CD4-positive, alpha-beta T cell (primary cell): ENCODE data around the gene ZNF714. TPM values are rescaled to one million over a fixed set of nuclear protein-coding genes. Genes with fewer than 3 reads are reported as not detected.
A peak's percentile ranks its signal among the peaks of the same experiment; 100 is the strongest.
"Not testable (repeated sequence)": the region's sequence is repeated elsewhere in the genome, so short reads cannot be mapped to it uniquely, and the experiment has no call there.

ENCODE experiments used
- ATAC-seq: fragments of 200-7000 bp; cut with Tn5 transposase; one replicate; pipeline ENCODE4 v1.10.0; 2022; ENCODE audit warnings: mild to moderate bottlenecking; ENCODE audit not compliant: poor library complexity
- CTCF ChIA-PET: fragments of 350-600 bp; sonication (Branson Sonifier 250); formaldehyde crosslinking; loops from one replicate; lab custom pipeline; 2021; ENCODE audit warnings: antibody characterized with exemption, inconsistent platforms; lab: Charles Lee
- POLR2A ChIA-PET: fragments of 350-600 bp; sonication (Branson Sonifier 250); formaldehyde crosslinking; loops from one replicate; lab custom pipeline; 2021; ENCODE audit warnings: antibody characterized with exemption, inconsistent platforms; lab: Charles Lee
- DNase-seq, 14 experiments: peaks; one replicate each; pipeline ENCODE4 v3.0.0-alpha.2; 2013 to 2020; ENCODE audit warnings: mixed read lengths in 2 of 14
- H3K27ac ChIP-seq, 2 donors: one replicate each; pipeline versions ENCODE4 v1.5.1 to v1.7.0; 2013; ENCODE audit warnings: low read length in 2 of 2, low read depth in 1 of 2, mild to moderate bottlenecking in 1 of 2
- H3K27me3 ChIP-seq, 2 experiments: 1 replicate in 1 of 2; 2 replicates in 1 of 2; pipeline versions ENCODE4 v1.6.1 to v1.7.0; 2013; ENCODE audit warnings: low read length in 2 of 2, control low read depth in 1 of 2, mild to moderate bottlenecking in 1 of 2, moderate library complexity in 1 of 2; ENCODE audit not compliant: insufficient read depth in 2 of 2, control insufficient read depth in 1 of 2
- H3K36me3 ChIP-seq: one replicate; pipeline ENCODE4 v1.6.1; 2013; ENCODE audit warnings: low read length, control low read depth; ENCODE audit not compliant: insufficient read depth
- H3K4me1 ChIP-seq: one replicate; pipeline ENCODE4 v1.6.1; 2013; ENCODE audit warnings: low read length, control low read depth; ENCODE audit not compliant: insufficient read depth
- H3K4me3 ChIP-seq: one replicate; pipeline ENCODE4 v1.5.1; 2013; ENCODE audit warnings: mild to moderate bottlenecking, low read length, moderate library complexity
- H3K9me3 ChIP-seq, 2 experiments: 1 replicate in 1 of 2; 2 replicates in 1 of 2; pipeline versions ENCODE4 v1.6.1 to v1.7.0; 2013; ENCODE audit warnings: low read length in 2 of 2, mild to moderate bottlenecking in 2 of 2, control low read depth in 1 of 2, moderate library complexity in 1 of 2; ENCODE audit not compliant: control insufficient read depth in 1 of 2, insufficient read depth in 1 of 2
- H3K27ac Mint-ChIP-seq: one replicate; pipeline ENCODE4 v1.8.0; 2020; ENCODE audit warnings: mixed read lengths
- H3K27me3 Mint-ChIP-seq: one replicate; pipeline ENCODE4 v1.8.0; 2021; ENCODE audit warnings: mixed read lengths
- H3K36me3 Mint-ChIP-seq: one replicate; pipeline ENCODE4 v1.8.0; 2021; ENCODE audit warnings: low read depth, mixed read lengths
- H3K4me1 Mint-ChIP-seq: one replicate; pipeline ENCODE4 v1.8.0; 2021; ENCODE audit warnings: low read depth, mixed read lengths
- H3K4me3 Mint-ChIP-seq: one replicate; pipeline ENCODE4 v1.8.0; 2020; ENCODE audit warnings: mild to moderate bottlenecking, mixed read lengths
- H3K9me3 Mint-ChIP-seq: one replicate; pipeline ENCODE4 v1.8.0; 2020; ENCODE audit warnings: mixed read lengths
- CTCF ChIP-seq: fragments of 200-600 bp; IDR thresholded peaks from one replicate; pipeline ENCODE4 v1.8.0; 2022; ENCODE audit warnings: antibody characterized with exemption, mild to moderate bottlenecking
- intact Hi-C, 2 experiments: fragments of 100-400 bp; cut with DNase I in 1 of 2; cut with micrococcal nuclease in 1 of 2; formaldehyde crosslinking; loops; one replicate each; pipeline versions ENCODE4 v1.15.1 to v1.9.0; 2023 to 2025; cut with DNase I, micrococcal nuclease
- total RNA-seq, 174 experiments: library from RNA in 2 of 174; stranded (reverse) in 2 of 174; gene quantifications; one replicate each; pipeline ENCODE4 v1.2.3 and lab custom pipeline; 2021 to 2026

ZNF714 gene
- total RNA-seq, 2 experiments from 2014 or later, result 8.0 to 10.0 TPM

GRCh38 chr19:21138130-21138529 lies 56.1 kb downstream of the ZNF714 start:
- H3K4me1 ChIP-seq, result peaks cover 8% of the 10 kb centered on the region
- H3K4me3 ChIP-seq, result no peak overlapping the region
- ChIA-PET CTCF (interaction anchor here (0.6 kb wide), 1 partner anchor 1913 kb away, joined by 3 read pairs; no protein-coding TSS in a partner anchor), POLR2A (no interaction called here)
- no peak overlapping the region for H3K4me3 Mint-ChIP-seq
- no peak for ATAC-seq
- peaks cover 0 to 4% of the 10 kb centered on the region in 2 experiments for H3K9me3 ChIP-seq
- intact Hi-C loops, result no loop called here
- no peak for DNase-seq
- no peaks in the 10 kb centered on the region for H3K27me3 ChIP-seq
- no peak for TF ChIP-seq CTCF
- H3K27me3 Mint-ChIP-seq, result no peaks in the 10 kb centered on the region
- no peaks in the 10 kb centered on the region for H3K36me3 ChIP-seq
- peaks cover 12% of the 10 kb centered on the region for H3K36me3 Mint-ChIP-seq
- no peak overlapping the region for H3K27ac Mint-ChIP-seq
- H3K4me1 Mint-ChIP-seq, result peaks cover 17% of the 10 kb centered on the region
- H3K9me3 Mint-ChIP-seq, result no peaks in the 10 kb centered on the region
- H3K27ac ChIP-seq, result no peak overlapping the region

- H3K9me3 Mint-ChIP-seq, H3K27me3 Mint-ChIP-seq, H3K9me3 ChIP-seq, H3K4me1 ChIP-seq, H3K27me3 ChIP-seq, DNase-seq, H3K4me3 ChIP-seq, ATAC-seq, H3K27ac ChIP-seq, CTCF ChIA-PET: not testable (repeated sequence)
- Mint-ChIP-seq H3K4me1 (peaks cover 39% of the 10 kb centered on the region), H3K4me3 (peak overlapping the region; percentile 30), H3K27ac (peak overlapping the region; percentile 2), H3K36me3 (peaks cover 41% of the 10 kb centered on the region)
- H3K36me3 ChIP-seq, result peaks cover 14% of the 10 kb centered on the region
- POLR2A ChIA-PET, result interaction anchor here (1.1 to 2.2 kb wide), 12 partner anchors 114 to 974 kb away, joined by 3 to 23 read pairs (median 10); partner anchors contain the start of genes ZNF429, ZNF43, ZNF430 and ZNF486
- intact Hi-C loops, result loop anchor here (2.0 to 10.0 kb wide), 8 partner anchors 58 to 714 kb away; partner anchors contain the start of genes ZNF430 (in 2 of the 2), ZNF493 (in 1 of the 2), ZNF66 (in 1 of the 2) and ZNF714 (in 1 of the 2)
Observed at GRCh38 chr19:21141006-21141405, 59.0 kb downstream of the ZNF714 start.

GRCh38 chr19:21141787-21142464 lies 59.9 kb downstream of the ZNF714 start, which contains the start of gene ZNF431:
ZNF431 (plus strand) TSS chr19:21142040; CDS start chr19:21142184, 144 bp downstream.
- no peaks in the 10 kb centered on the region for H3K27me3 ChIP-seq
- ATAC-seq, result peak; percentile 99
- H3K36me3 Mint-ChIP-seq, result peaks cover 50% of the 10 kb centered on the region

More at GRCh38 chr19:21141787-21142464, 59.9 kb downstream of the ZNF714 start, which contains the start of gene ZNF431:
- Mint-ChIP-seq H3K27ac (peak within 1 kb of the TSS; percentile 91), H3K27me3 (no peaks in the 10 kb centered on the region), H3K9me3 (no peaks in the 10 kb centered on the region), H3K4me3 (peak within 1 kb of the TSS; percentile 95), H3K4me1 (peaks cover 45% of the 10 kb centered on the region)
- ChIA-PET POLR2A (interaction anchor here (0.6 to 2.2 kb wide), 23 partner anchors 18 to 1366 kb away, joined by 3 to 23 read pairs (median 6); partner anchors contain the start of genes ZNF100, ZNF257, ZNF429 and ZNF43), CTCF (interaction anchor here (0.5 to 0.9 kb wide), 2 partner anchors 365 to 1623 kb away, joined by 3 to 5 read pairs; no protein-coding TSS in a partner anchor)
- Histone ChIP-seq H3K4me1 (peaks cover 8% of the 10 kb centered on the region), H3K9me3 (no peaks in the 10 kb centered on the region), H3K36me3 (peaks cover 21% of the 10 kb centered on the region), H3K4me3 (peak within 1 kb of the TSS; percentile 67), H3K27ac (peak within 1 kb of the TSS; percentile 25 to 37)
- DNase-seq, result peak; percentile 79 to 96 (median 84)
- no peak for TF ChIP-seq CTCF
- intact Hi-C loops, result loop anchor here (2.0 to 10.0 kb wide), 8 partner anchors 59 to 713 kb away; partner anchors contain the start of genes ZNF430 (in 2 of the 2), ZNF493 (in 1 of the 2), ZNF66 (in 1 of the 2) and ZNF714 (in 1 of the 2)
